ENCODE measurements around the gene PHYHD1.

Gene PHYHD1

GRCh38 chr9:128969491-128969890, 48.7 kb downstream of the PHYHD1 start:
- DNase-seq (ENCODE audit: low spot score): no peak

GRCh38 chr9:128972956-128973355, 52.2 kb downstream of the PHYHD1 start:
- DNase-seq (ENCODE audit: low spot score): no peak

GRCh38 chr9:128979111-128979510, 58.3 kb downstream of the PHYHD1 start:
- DNase-seq (ENCODE audit: low spot score): no peak

GRCh38 chr9:128983536-128983935, 62.8 kb downstream of the PHYHD1 start:
- DNase-seq (ENCODE audit: low spot score): no peak

DNA sequence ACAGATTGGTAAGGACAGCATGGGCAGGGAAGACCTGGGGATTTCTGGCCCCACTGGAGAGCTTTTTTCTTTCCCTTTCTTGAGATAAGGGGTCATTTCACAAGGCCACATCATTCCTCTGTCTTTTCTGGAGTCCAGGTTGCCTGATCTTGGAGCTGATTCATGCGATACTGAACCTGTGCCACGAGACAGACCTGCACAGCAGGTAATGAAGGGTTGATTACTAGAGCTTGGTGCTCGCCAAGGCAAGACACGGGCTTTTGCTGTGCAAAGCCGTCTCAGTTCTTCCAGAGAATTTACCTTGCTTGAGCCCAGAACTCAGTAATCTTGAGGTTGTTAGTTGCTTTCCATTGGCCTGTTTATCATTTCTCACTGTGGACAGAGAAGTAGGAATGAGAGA, 65.9 kb downstream of the PHYHD1 start:
- no peak for DNase-seq (ENCODE audit: low spot score)

DNA sequence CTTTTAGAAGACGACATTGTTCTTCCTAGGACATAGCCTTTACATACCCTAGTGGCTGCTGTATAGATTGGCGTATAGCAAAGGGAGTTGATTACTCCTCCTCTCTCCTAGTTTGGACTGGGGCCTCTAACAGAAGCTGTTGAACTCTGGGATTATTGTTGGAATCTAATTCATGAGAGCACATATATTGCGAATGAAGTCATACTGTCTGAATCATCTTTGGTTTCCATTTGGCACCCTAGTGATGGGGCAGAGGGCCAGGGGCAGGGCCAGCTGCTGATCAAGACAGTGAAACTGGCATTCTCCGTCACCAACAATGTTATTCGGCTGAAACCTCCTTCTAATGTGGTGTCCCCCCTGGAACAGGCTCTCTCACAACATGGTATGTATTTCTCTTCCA, 67.0 kb downstream of the PHYHD1 start:
- DNase-seq (ENCODE audit: low spot score): no peak
